Heart left ventricle (tissue), 13 donors: ENCODE measurements around the gene TXN.

Source experiments
- CTCF ChIP-seq, 12 donors: fragments of 200-600 bp; sonication (generic) in 4 of 12; IDR thresholded peaks; one replicate each; pipeline versions ENCODE4 v1.5.0 to v1.8.0; 2018 to 2022; ENCODE audit warnings: antibody characterized with exemption in 12 of 12, mild to moderate bottlenecking in 5 of 12
- POLR2A ChIP-seq, 2 donors: fragments of 450-650 bp; IDR thresholded peaks; one replicate each; pipeline ENCODE4 v1.6.1; 2017; ENCODE audit warnings: antibody characterized with exemption in 2 of 2, mild to moderate bottlenecking in 2 of 2, moderate library complexity in 2 of 2
- donor health status: ischemic (EF 13 %, LVEDD 7.1; RV severe dilation, severe dysfunction).
- donor health status: DM: no; HTN: yes; CAD: no.
- donor health status: DM: no; HTN: no; CAD: no.
- donor health status: ischemic (EF 25% LVEDD 6.9; RV normal size, moderate dysfunction).
- donor health status: ischemic (EF 25% LVEDD 5.7; RV mildly dilated, moderate dysfunction).
- donor health status: ischemic (EF 35%, LVEDD 5.7; RV mildly dilated, moderate dysfunction).
- donor health status: nonischemic (EF 11% LVEDD 7.7; RV severe dilation, severe dysfunction).
- donor health status: DM: yes; HTN: yes; CAD: no.
- donor health status: PGD.
- donor health status: ischemic (EF 29% LVEDD 5.4; RV normal size, mild dysfunction).
- donor health status: nonischemic (EF 23%, LVEDD 6.1; RV moderate dilation, normal function).

GRCh38 chr9:110259566-110259965, 3.3 kb upstream of the TXN start:
- TF ChIP-seq CTCF (IDR thresholded peaks at IDR 0.05) (no peak), POLR2A (IDR thresholded peaks at IDR 0.05) (no peak)
